ENCODE results near the gene ADARB2.

Gene ADARB2

DNA sequence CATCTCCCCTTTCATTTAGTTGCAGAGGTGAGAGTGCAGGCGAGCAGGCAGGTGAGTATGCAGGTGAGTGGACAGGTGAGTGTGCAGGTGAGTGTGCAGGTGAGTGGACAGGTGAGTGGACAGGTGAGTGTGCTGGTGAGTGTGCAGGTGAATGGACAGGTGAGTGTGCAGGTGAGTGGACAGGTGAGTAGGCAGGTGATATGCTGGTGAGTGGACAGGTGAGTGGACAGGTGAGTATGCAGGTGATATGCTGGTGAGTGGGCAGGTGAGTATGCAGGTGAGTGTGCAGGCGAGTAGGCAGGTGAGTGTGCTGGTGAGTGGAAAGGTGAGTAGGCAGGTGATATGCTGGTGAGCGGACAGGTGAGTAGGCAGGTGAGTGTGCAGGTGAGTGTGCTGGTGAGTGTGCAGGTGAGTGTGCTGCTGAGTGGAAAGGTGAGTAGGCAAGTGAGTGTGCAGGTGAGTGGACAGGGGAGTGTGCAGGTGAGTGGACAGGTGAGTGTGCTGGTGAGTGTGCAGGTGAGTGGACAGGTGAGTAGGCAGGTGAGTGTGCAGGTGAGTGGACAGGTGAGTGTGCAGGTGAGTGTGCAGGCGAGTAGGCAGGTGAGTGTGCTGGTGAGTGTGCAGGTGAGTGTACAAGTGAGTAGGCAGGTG is 165.6 kb downstream of the ADARB2 start:
- Histone ChIP-seq H3K4me3 (ENCODE audit: low read depth in 1 of 2, low read length in 2 of 2) (no peak overlapping the region), H3K9me3 (ENCODE audit: control insufficient read depth in 1 of 2, low read length in 2 of 2) (no peaks in the 10 kb centered on the region), H3K4me1 (ENCODE audit: control insufficient read depth in 1 of 2, insufficient read depth in 2 of 2, low read length in 2 of 2) (no peaks in the 10 kb centered on the region), H3K27ac (ENCODE audit: low read length) (no peak overlapping the region), H3K27me3 (ENCODE audit: low read depth, low read length) (no peaks in the 10 kb centered on the region), H3K36me3 (ENCODE audit: control insufficient read depth in 1 of 2, insufficient read depth in 2 of 2, low read length in 2 of 2) (no peaks in the 10 kb centered on the region)

GRCh38 chr10:1570416-1571051 is 166.8 kb downstream of the ADARB2 start:
- no peak overlapping the region for H3K4me3 ChIP-seq (ENCODE audit: low read depth in 1 of 2, low read length in 2 of 2)
- no peaks in the 10 kb centered on the region for H3K36me3 ChIP-seq (ENCODE audit: control insufficient read depth in 1 of 2, insufficient read depth in 2 of 2, low read length in 2 of 2)
- no peaks in the 10 kb centered on the region for H3K4me1 ChIP-seq (ENCODE audit: control insufficient read depth in 1 of 2, insufficient read depth in 2 of 2, low read length in 2 of 2)
- no peaks in the 10 kb centered on the region for H3K9me3 ChIP-seq (ENCODE audit: control insufficient read depth in 1 of 2, low read length in 2 of 2)
- H3K27me3 ChIP-seq (ENCODE audit: low read depth, low read length), result no peaks in the 10 kb centered on the region
- no peak overlapping the region for H3K27ac ChIP-seq (ENCODE audit: low read length)

GRCh38 chr10:1569208-1569607 is 168.1 kb downstream of the ADARB2 start:
- H3K9me3 ChIP-seq (ENCODE audit: control insufficient read depth in 1 of 2, low read length in 2 of 2), result no peaks in the 10 kb centered on the region
- H3K4me1 ChIP-seq (ENCODE audit: control insufficient read depth in 1 of 2, insufficient read depth in 2 of 2, low read length in 2 of 2), result no peaks in the 10 kb centered on the region
- no peaks in the 10 kb centered on the region for H3K27me3 ChIP-seq (ENCODE audit: low read depth, low read length)
- no peaks in the 10 kb centered on the region for H3K36me3 ChIP-seq (ENCODE audit: control insufficient read depth in 1 of 2, insufficient read depth in 2 of 2, low read length in 2 of 2)
- H3K4me3 ChIP-seq (ENCODE audit: low read depth in 1 of 2, low read length in 2 of 2), result no peak overlapping the region
- no peak overlapping the region for H3K27ac ChIP-seq (ENCODE audit: low read length)

DNA sequence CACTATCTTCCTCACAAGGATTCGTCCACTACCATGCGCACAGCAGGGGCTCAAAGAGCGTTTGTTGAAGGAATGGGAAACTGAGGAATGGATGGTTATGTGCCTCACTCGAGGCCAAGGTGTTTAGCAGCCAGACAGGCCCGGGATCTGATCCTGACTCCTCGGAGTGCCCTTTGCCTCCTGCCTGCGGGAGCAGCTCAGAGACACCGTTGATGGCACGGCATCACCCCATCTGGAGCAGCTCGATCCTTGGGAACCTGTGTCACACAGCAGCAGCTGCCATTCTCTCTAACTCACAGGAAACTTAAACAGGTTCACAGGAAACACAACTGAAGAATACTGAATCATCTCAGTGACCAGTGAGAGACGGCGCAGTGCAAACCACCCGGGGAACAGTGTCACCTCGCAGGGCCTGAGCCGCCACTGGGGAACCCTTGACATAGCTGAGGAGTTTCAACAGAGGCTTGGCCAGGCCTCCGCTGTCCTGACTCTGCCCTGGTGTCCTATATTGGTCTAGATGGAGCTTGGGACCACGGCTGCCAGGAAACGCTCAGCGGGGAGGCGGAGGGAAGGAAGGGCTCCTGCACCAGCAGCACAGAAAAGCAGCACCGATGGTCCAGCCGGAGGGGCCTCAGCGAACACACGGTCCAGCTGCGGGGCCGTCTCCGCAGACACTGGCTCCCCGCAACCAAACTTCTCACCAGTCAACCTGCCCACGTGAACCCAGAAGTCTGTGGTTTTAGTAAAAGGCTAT is 169.4 kb downstream of the ADARB2 start:
- H3K4me3 ChIP-seq (ENCODE audit: low read depth in 1 of 2, low read length in 2 of 2), result no peak overlapping the region
- H3K36me3 ChIP-seq (ENCODE audit: control insufficient read depth in 1 of 2, insufficient read depth in 2 of 2, low read length in 2 of 2), result no peaks in the 10 kb centered on the region
- H3K27me3 ChIP-seq (ENCODE audit: low read depth, low read length), result no peaks in the 10 kb centered on the region
- H3K9me3 ChIP-seq (ENCODE audit: control insufficient read depth in 1 of 2, low read length in 2 of 2), result no peaks in the 10 kb centered on the region
- H3K4me1 ChIP-seq (ENCODE audit: control insufficient read depth in 1 of 2, insufficient read depth in 2 of 2, low read length in 2 of 2), result no peaks in the 10 kb centered on the region
- H3K27ac ChIP-seq (ENCODE audit: low read length), result no peak overlapping the region

- no peaks in the 10 kb centered on the region for H3K4me1 ChIP-seq (ENCODE audit: control insufficient read depth in 1 of 2, insufficient read depth in 2 of 2, low read length in 2 of 2)
- H3K36me3 ChIP-seq (ENCODE audit: control insufficient read depth in 1 of 2, insufficient read depth in 2 of 2, low read length in 2 of 2), result no peaks in the 10 kb centered on the region
- H3K4me3 ChIP-seq (ENCODE audit: low read depth in 1 of 2, low read length in 2 of 2), result no peak overlapping the region
- no peak overlapping the region for H3K27ac ChIP-seq (ENCODE audit: low read length)
- no peaks in the 10 kb centered on the region for H3K9me3 ChIP-seq (ENCODE audit: control insufficient read depth in 1 of 2, low read length in 2 of 2)
- H3K27me3 ChIP-seq (ENCODE audit: low read depth, low read length), result no peaks in the 10 kb centered on the region
These were observed 170.2 kb downstream of the ADARB2 start for GRCh38 chr10:1567152-1567551.

DNA sequence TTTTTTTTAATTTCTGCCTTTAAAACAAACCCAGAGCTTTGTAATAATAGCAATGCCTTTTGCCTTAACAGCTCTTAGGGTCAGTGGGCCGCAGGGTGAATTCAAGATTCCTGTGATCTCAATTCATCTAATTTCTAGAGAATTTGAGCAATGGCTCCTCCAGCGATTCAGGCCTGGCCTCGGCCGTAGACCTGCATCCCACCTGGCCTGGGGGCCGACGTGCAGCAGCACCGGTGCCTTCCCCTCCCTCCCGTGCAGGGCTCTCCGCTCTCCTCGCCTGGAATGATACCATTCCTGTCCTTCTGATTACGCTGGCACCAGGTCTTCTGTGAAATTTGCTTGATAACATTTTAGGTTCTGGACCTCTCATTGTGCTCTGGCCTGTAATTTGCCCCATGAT is 172.5 kb downstream of the ADARB2 start:
- Histone ChIP-seq H3K27ac (ENCODE audit: low read length) (no peak overlapping the region), H3K27me3 (ENCODE audit: low read depth, low read length) (no peaks in the 10 kb centered on the region), H3K4me3 (ENCODE audit: low read depth in 1 of 2, low read length in 2 of 2) (no peak overlapping the region), H3K36me3 (ENCODE audit: control insufficient read depth in 1 of 2, insufficient read depth in 2 of 2, low read length in 2 of 2) (no peaks in the 10 kb centered on the region), H3K4me1 (ENCODE audit: control insufficient read depth in 1 of 2, insufficient read depth in 2 of 2, low read length in 2 of 2) (no peaks in the 10 kb centered on the region), H3K9me3 (ENCODE audit: control insufficient read depth in 1 of 2, low read length in 2 of 2) (no peaks in the 10 kb centered on the region)

DNA sequence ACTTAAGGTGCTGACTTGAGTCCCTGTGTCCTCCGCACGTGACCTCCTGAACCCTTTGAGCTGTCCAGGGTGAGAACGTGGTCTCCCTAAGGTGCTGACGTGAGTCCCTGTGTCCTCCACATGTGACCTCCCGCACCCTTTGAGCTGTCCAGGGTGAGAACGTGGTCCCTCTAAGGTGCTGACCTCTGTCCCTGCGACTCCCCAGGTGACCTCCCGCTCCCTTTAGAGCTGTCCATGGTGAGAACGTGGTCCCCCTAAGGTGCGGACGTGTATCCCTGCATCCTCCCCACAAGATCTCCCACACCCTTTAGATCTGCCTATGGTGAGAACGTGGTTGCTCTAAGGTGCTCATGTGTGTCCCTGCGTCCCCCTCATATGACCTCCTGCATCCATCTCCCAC is 174.3 kb downstream of the ADARB2 start:
- no peaks in the 10 kb centered on the region for H3K4me1 ChIP-seq (ENCODE audit: control insufficient read depth in 1 of 2, insufficient read depth in 2 of 2, low read length in 2 of 2)
- no peaks in the 10 kb centered on the region for H3K36me3 ChIP-seq (ENCODE audit: control insufficient read depth in 1 of 2, insufficient read depth in 2 of 2, low read length in 2 of 2)
- H3K27me3 ChIP-seq (ENCODE audit: low read depth, low read length), result no peaks in the 10 kb centered on the region
- H3K9me3 ChIP-seq (ENCODE audit: control insufficient read depth in 1 of 2, low read length in 2 of 2), result no peaks in the 10 kb centered on the region
- H3K4me3 ChIP-seq (ENCODE audit: low read depth in 1 of 2, low read length in 2 of 2), result no peak overlapping the region
- H3K27ac ChIP-seq (ENCODE audit: low read length), result no peak overlapping the region

GRCh38 chr10:1561731-1562337 is 175.5 kb downstream of the ADARB2 start:
- Histone ChIP-seq H3K4me1 (ENCODE audit: control insufficient read depth in 1 of 2, insufficient read depth in 2 of 2, low read length in 2 of 2) (no peaks in the 10 kb centered on the region), H3K36me3 (ENCODE audit: control insufficient read depth in 1 of 2, insufficient read depth in 2 of 2, low read length in 2 of 2) (no peaks in the 10 kb centered on the region), H3K4me3 (ENCODE audit: low read depth in 1 of 2, low read length in 2 of 2) (no peak overlapping the region), H3K27ac (ENCODE audit: low read length) (no peak overlapping the region), H3K9me3 (ENCODE audit: control insufficient read depth in 1 of 2, low read length in 2 of 2) (no peaks in the 10 kb centered on the region), H3K27me3 (ENCODE audit: low read depth, low read length) (no peaks in the 10 kb centered on the region)

DNA sequence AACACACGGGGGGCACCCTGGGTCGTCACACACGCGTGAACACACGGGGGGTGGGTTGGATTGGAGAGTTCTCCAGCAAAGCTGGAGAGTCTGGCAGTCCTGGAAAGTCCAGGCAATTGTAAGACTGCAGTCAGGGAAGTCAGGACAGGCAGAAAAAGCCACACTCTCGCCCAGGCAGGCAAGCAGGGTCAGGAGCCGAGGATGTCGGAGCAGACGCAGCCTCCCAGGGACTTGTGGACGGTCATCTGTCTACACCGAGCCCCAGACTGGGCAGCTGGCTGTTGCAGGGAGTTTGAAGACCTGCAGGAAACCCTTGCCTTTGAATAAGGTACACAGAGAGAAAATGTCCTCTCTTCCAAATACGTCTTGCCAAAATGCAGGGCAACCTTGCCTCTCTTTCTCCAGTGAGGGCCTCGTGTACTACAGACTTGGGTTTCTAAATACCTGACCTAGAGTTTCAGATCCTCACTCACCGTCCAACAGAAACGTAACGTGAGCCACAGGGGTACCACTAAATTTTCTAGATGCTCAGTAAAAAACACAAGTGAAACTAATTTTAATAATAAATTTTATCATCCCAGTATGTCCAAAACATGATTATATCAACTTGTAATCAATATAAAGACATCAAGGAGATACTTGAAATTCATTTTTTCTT is 176.7 kb downstream of the ADARB2 start:
- Histone ChIP-seq H3K36me3 (ENCODE audit: control insufficient read depth in 1 of 2, insufficient read depth in 2 of 2, low read length in 2 of 2) (no peaks in the 10 kb centered on the region), H3K4me1 (ENCODE audit: control insufficient read depth in 1 of 2, insufficient read depth in 2 of 2, low read length in 2 of 2) (no peaks in the 10 kb centered on the region), H3K4me3 (ENCODE audit: low read depth in 1 of 2, low read length in 2 of 2) (no peak overlapping the region), H3K27ac (ENCODE audit: low read length) (no peak overlapping the region), H3K9me3 (ENCODE audit: control insufficient read depth in 1 of 2, low read length in 2 of 2) (no peaks in the 10 kb centered on the region), H3K27me3 (ENCODE audit: low read depth, low read length) (no peaks in the 10 kb centered on the region)

- Histone ChIP-seq H3K4me3 (ENCODE audit: low read depth in 1 of 2, low read length in 2 of 2) (no peak overlapping the region), H3K27ac (ENCODE audit: low read length) (no peak overlapping the region), H3K4me1 (ENCODE audit: control insufficient read depth in 1 of 2, insufficient read depth in 2 of 2, low read length in 2 of 2) (no peaks in the 10 kb centered on the region), H3K36me3 (ENCODE audit: control insufficient read depth in 1 of 2, insufficient read depth in 2 of 2, low read length in 2 of 2) (no peaks in the 10 kb centered on the region), H3K9me3 (ENCODE audit: control insufficient read depth in 1 of 2, low read length in 2 of 2) (no peaks in the 10 kb centered on the region), H3K27me3 (ENCODE audit: low read depth, low read length) (no peaks in the 10 kb centered on the region)
These were observed 177.6 kb downstream of the ADARB2 start for GRCh38 chr10:1559761-1560160.

GRCh38 chr10:1559311-1559710 is 178.0 kb downstream of the ADARB2 start:
- Histone ChIP-seq H3K4me1 (ENCODE audit: control insufficient read depth in 1 of 2, insufficient read depth in 2 of 2, low read length in 2 of 2) (no peaks in the 10 kb centered on the region), H3K36me3 (ENCODE audit: control insufficient read depth in 1 of 2, insufficient read depth in 2 of 2, low read length in 2 of 2) (no peaks in the 10 kb centered on the region), H3K4me3 (ENCODE audit: low read depth in 1 of 2, low read length in 2 of 2) (no peak overlapping the region), H3K27me3 (ENCODE audit: low read depth, low read length) (no peaks in the 10 kb centered on the region), H3K9me3 (ENCODE audit: control insufficient read depth in 1 of 2, low read length in 2 of 2) (no peaks in the 10 kb centered on the region), H3K27ac (ENCODE audit: low read length) (no peak overlapping the region)

Data from muscle layer of duodenum (tissue), 2 donors.